Adrenal gland (tissue), 12 donors: Measurements from ENCODE around the gene ZNF628. TPM values are rescaled to one million over a fixed set of nuclear protein-coding genes. Genes with fewer than 3 reads are reported as not detected.

ENCODE experiments used
- DNase-seq, 7 donors: peaks; one replicate each; pipeline ENCODE4 v3.0.0-alpha.2; 2019 to 2020
- H3K27ac ChIP-seq, 5 donors: fragments of 200-600 bp; sonication (generic) in 4 of 5; 1 replicate in 3 of 5; 2 replicates in 2 of 5; pipeline versions ENCODE4 v1.5.1 to v1.8.0; 2016 to 2020; ENCODE audit warnings: mild to moderate bottlenecking in 1 of 5
- H3K27me3 ChIP-seq: fragments of 200-600 bp; 2 replicates; pipeline ENCODE4 v1.8.0; 2021
- H3K36me3 ChIP-seq, 2 donors: fragments of 200-600 bp; replicated peaks in 1 of 2; 1 replicate in 1 of 2; 2 replicates in 1 of 2; pipeline versions ENCODE4 v1.5.1 to v1.8.0; 2018 to 2022
- H3K4me1 ChIP-seq, 2 donors: fragments of 200-600 bp; replicated peaks in 1 of 2; 1 replicate in 1 of 2; 2 replicates in 1 of 2; pipeline versions ENCODE4 v1.5.1 to v1.8.0; 2018 to 2021
- H3K4me3 ChIP-seq, 4 donors: fragments of 200-600 bp; sonication (generic) in 3 of 4; one replicate each; pipeline ENCODE4 v1.5.1; 2016 to 2018
- H3K9me3 ChIP-seq, 3 donors: fragments of 200-600 bp; sonication (generic) in 1 of 3; replicated peaks in 1 of 3; 1 replicate in 2 of 3; 2 replicates in 1 of 3; pipeline versions ENCODE4 v1.5.1 to v1.8.0; 2016 to 2021
- POLR2A ChIP-seq, 2 donors: fragments of 450-650 bp; IDR thresholded peaks; one replicate each; pipeline ENCODE4 v1.6.1; 2017; ENCODE audit warnings: antibody characterized with exemption in 2 of 2, mild to moderate bottlenecking in 2 of 2, moderate library complexity in 1 of 2
- WGBS, 4 donors: extraction: QIAGEN DNeasy Blood & Tissue Kit in 2 of 4; methylation state at CpG; one replicate each; pipeline versions ENCODE4 v1.1.5 to v1.1.7; 2013 to 2017; 5-methylcytosine and 5-hydroxymethylcytosine counted together
- intact Hi-C, 2 donors: fragments of 100-400 bp; cut with DNase I; formaldehyde crosslinking; loops; one replicate each; pipeline versions ENCODE4 v1.14.1 to v1.15.0; 2022 to 2023
- polyA plus RNA-seq, 3 donors: library from polyadenylated mRNA; stranded (reverse); fragments of 200-250 nt in 2 of 3; fragments of 350-450 nt in 1 of 3; fragmentation: Illumina TruSeq in 1 of 3; extraction: RNeasy Lipid Tissue Mini Kit (QIAGEN cat#74804) in 1 of 3; gene quantifications; one replicate each; pipeline ENCODE4 v1.2.3, GENCODE V29; 2013 to 2014
- total RNA-seq, 9 donors: library from RNA; depleted of rRNA in 4 of 9; stranded (reverse); fragments of >200 nt in 4 of 9; fragments of 120-200 nt in 1 of 9; fragmentation: NEBNext Ultra II Directional in 1 of 9; extraction: Animal tissue kit (Norgen Biotek cat#: 25700) in 1 of 9; gene quantifications; one replicate each; pipeline versions ENCODE4 v1.1.0 to v1.2.4, GENCODE V29; 2013 to 2023
- TF ChIP-seq, protein P1 (sequence below), 6 experiments: fragments of 450-650 bp in 4 of 6; fragments of 200-600 bp in 2 of 6; sonication (generic) in 1 of 6; IDR thresholded peaks; 1 replicate in 5 of 6; 2 replicates in 1 of 6; pipeline versions ENCODE4 v1.5.1 to v1.8.0; 2016 to 2021; ENCODE audit warnings: antibody characterized with exemption in 6 of 6, mild to moderate bottlenecking in 2 of 6, moderate library complexity in 1 of 6
- donor health status: healthy with polysubstance abuse.
- donor health status: Bipolar disorder and iron deficiency.
- donor health status: DM: yes; HTN: yes; CAD: no.
- donor health status: DM: no; HTN: no; CAD: no.
- donor health status: DM: no; HTN: no; CAD: no.
- donor health status: DM: yes; HTN: yes; CAD: no.

The ZNF628 gene
- total and polyA plus RNA-seq, 12 donors: 0.04 to 27.9 (median 7.7) TPM

GRCh38 chr19:55457683-55458457 is 18.5 kb upstream of the ZNF628 start:
- TF ChIP-seq POLR2A (IDR thresholded peaks at IDR 0.05): no peak
- TF ChIP-seq, protein P1, sequence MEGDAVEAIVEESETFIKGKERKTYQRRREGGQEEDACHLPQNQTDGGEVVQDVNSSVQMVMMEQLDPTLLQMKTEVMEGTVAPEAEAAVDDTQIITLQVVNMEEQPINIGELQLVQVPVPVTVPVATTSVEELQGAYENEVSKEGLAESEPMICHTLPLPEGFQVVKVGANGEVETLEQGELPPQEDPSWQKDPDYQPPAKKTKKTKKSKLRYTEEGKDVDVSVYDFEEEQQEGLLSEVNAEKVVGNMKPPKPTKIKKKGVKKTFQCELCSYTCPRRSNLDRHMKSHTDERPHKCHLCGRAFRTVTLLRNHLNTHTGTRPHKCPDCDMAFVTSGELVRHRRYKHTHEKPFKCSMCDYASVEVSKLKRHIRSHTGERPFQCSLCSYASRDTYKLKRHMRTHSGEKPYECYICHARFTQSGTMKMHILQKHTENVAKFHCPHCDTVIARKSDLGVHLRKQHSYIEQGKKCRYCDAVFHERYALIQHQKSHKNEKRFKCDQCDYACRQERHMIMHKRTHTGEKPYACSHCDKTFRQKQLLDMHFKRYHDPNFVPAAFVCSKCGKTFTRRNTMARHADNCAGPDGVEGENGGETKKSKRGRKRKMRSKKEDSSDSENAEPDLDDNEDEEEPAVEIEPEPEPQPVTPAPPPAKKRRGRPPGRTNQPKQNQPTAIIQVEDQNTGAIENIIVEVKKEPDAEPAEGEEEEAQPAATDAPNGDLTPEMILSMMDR (IDR thresholded peaks at IDR 0.05): no peak
- H3K4me3 ChIP-seq: no peak overlapping the region
- H3K36me3 ChIP-seq: no peaks in the 10 kb centered on the region
- H3K9me3 ChIP-seq: no peaks in the 10 kb centered on the region
- no peak overlapping the region for H3K27ac ChIP-seq
- WGBS, 4 donors: 72 to 85% (median 84%) methylated on average over 16 of the region's 16 CpGs
- H3K4me1 ChIP-seq: peaks cover 10% of the 10 kb centered on the region in 2 donors
- no peaks in the 10 kb centered on the region for H3K27me3 ChIP-seq
- intact Hi-C loops: no loop called here
- DNase-seq: no peak

GRCh38 chr19:55459551-55459949 is 16.9 kb upstream of the ZNF628 start:
- TF ChIP-seq, protein P1 (IDR thresholded peaks at IDR 0.05): no peak
- TF ChIP-seq POLR2A (IDR thresholded peaks at IDR 0.05): no peak
- Histone ChIP-seq H3K9me3 (no peaks in the 10 kb centered on the region), H3K27ac (peak overlapping the region in 3 of 5 donors; percentile 95 to 97 (median 96)), H3K36me3 (no peaks in the 10 kb centered on the region), H3K27me3 (no peaks in the 10 kb centered on the region), H3K4me3 (peak overlapping the region in 1 of 4 donors; percentile 76), H3K4me1 (peaks cover 10% of the 10 kb centered on the region in 2 donors)
- no peak for DNase-seq
- intact Hi-C loops: no loop called here
- WGBS, 4 donors: 50 to 72% (median 58%) methylated on average over 7 to 8 of the region's 8 CpGs

DNA sequence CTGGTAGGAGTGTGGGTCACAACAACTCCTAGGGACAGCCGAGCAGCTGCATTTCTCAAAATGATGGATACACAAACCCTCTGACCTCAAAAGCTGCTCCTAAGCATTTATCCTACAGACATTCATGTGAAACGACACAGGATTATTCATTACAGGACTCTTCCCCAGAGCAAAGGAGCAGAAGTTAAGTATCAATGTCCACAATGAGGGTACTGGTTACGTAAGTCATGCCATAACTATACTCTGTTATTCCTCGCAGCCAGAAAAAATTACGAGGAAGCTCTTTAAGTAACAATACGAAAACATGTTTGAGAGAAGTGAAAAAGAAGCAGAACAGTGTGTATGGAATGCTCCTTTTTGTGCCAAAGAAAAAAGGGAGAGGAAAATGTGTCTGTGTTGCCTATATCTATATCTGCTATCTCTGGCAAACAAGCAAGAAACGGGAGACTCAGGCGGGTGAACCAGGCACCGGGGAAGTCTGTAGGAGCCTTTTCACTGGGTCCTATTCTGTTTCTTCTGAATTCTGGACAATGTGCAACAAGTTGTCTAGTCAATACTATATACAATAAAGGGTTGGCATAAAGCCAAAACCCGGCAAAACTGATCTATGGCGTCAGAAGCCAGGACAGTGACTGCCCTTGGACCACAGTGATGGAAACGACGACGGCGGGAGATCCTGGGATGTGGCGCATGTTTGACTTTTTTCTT is 16.3 kb upstream of the ZNF628 start:
- TF ChIP-seq, protein P1 (IDR thresholded peaks at IDR 0.05): no peak
- no peak for TF ChIP-seq POLR2A (IDR thresholded peaks at IDR 0.05)
- 17 to 35% (median 27%) methylated on average over 16 of the region's 16 CpGs for WGBS, 4 donors
- intact Hi-C loops: loop anchor here in 1 of 2 donors (5.0 kb wide), 1 partner anchor 42 kb away; no protein-coding TSS in a partner anchor
- Histone ChIP-seq H3K36me3 (no peaks in the 10 kb centered on the region), H3K4me1 (peaks cover 10% of the 10 kb centered on the region in 2 donors), H3K9me3 (no peaks in the 10 kb centered on the region), H3K4me3 (peak overlapping the region in 1 of 4 donors; percentile 76), H3K27ac (peak overlapping the region; percentile 60 to 97 (median 95)), H3K27me3 (no peaks in the 10 kb centered on the region)
- peak in 2 of 7 donors; percentile 36 to 73 for DNase-seq

DNA sequence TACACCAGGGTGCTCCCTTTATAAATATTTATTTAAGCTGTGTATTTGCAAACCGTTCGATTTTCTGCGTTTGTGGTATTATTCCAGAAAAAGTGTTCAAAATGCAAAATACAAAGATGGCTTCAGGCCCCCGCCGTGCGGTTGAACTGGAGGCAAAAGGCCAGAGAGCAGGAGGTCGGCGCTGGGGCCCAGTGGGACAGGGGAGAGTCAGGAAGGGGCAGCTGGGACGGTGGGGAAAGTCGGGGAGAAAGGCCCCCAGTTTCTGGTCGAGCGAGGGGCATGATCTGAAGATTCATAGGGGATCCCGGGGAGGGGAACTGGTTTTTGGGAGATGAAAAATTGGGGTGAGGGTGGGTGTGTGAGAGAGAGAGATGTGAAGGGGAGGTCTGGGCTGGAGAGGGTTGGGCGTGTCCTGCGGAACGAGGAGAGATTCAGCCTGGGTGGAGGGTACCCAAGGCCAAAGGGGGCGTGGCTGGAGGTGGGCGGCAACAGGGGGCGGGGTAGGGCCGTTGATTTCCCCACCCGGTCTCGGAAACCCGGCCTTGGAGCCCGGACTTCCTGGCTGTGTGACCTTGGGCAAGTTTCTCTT is 15.7 kb upstream of the ZNF628 start:
- Histone ChIP-seq H3K4me1 (peaks cover 10% of the 10 kb centered on the region in 2 donors), H3K4me3 (peak overlapping the region in 2 of 4 donors; percentile 70 to 76), H3K9me3 (no peaks in the 10 kb centered on the region), H3K27ac (peak overlapping the region; percentile 78 to 97 (median 95)), H3K27me3 (no peaks in the 10 kb centered on the region), H3K36me3 (no peaks in the 10 kb centered on the region)
- intact Hi-C loops: loop anchor here in 1 of 2 donors (5.0 kb wide), 1 partner anchor 42 kb away; no protein-coding TSS in a partner anchor
- DNase-seq: peak; percentile 84 to 93 (median 91)
- no peak for TF ChIP-seq POLR2A (IDR thresholded peaks at IDR 0.05)
- TF ChIP-seq, protein P1 (IDR thresholded peaks at IDR 0.05): no peak
- 8 to 17% (median 10%) methylated on average over 16 to 24 of the region's 24 CpGs for whole genome bisulfite sequencing, 4 donors
